ENCODE data around the gene TYW1B.
"Not testable (repeated sequence)": the region's sequence is repeated elsewhere in the genome, so short reads cannot be mapped to it uniquely, and the experiment has no call there.

GRCh38 chr7:72730384-72730783 lies 97.6 kb downstream of the TYW1B start:
- not testable (repeated sequence) for TF ChIP-seq POLR2AphosphoS5 (IDR thresholded peaks at IDR 0.05)
- TF ChIP-seq, protein P1, sequence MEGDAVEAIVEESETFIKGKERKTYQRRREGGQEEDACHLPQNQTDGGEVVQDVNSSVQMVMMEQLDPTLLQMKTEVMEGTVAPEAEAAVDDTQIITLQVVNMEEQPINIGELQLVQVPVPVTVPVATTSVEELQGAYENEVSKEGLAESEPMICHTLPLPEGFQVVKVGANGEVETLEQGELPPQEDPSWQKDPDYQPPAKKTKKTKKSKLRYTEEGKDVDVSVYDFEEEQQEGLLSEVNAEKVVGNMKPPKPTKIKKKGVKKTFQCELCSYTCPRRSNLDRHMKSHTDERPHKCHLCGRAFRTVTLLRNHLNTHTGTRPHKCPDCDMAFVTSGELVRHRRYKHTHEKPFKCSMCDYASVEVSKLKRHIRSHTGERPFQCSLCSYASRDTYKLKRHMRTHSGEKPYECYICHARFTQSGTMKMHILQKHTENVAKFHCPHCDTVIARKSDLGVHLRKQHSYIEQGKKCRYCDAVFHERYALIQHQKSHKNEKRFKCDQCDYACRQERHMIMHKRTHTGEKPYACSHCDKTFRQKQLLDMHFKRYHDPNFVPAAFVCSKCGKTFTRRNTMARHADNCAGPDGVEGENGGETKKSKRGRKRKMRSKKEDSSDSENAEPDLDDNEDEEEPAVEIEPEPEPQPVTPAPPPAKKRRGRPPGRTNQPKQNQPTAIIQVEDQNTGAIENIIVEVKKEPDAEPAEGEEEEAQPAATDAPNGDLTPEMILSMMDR (IDR thresholded peaks at IDR 0.05): not testable (repeated sequence)

All from breast epithelium (tissue), 3 donors.